Activated B cell treated with CpG ODN at 0.5 μM for 24 hours (primary cell): ENCODE data around the gene PRKAG2. TPM values are rescaled to one million over a fixed set of nuclear protein-coding genes. Genes with fewer than 3 reads are reported as not detected.

Experiments
- ATAC-seq: fragments of 200-7000 bp; cut with Tn5 transposase; one replicate; pipeline ENCODE4 v1.10.0; 2021; ENCODE audit warnings: low read depth, mild to moderate bottlenecking, moderate library complexity
- CTCF ChIA-PET: fragments of 350-600 bp; sonication (Branson Sonifier 250); formaldehyde crosslinking; loops from one replicate; lab custom pipeline; 2021; ENCODE audit warnings: antibody characterized with exemption; lab: Charles Lee
- POLR2A ChIA-PET: fragments of 350-600 bp; sonication (Branson Sonifier 250); formaldehyde crosslinking; loops from one replicate; lab custom pipeline; 2021; ENCODE audit warnings: antibody characterized with exemption; lab: Charles Lee
- DNase-seq: peaks from one replicate; pipeline ENCODE4 v3.0.0; 2022
- H3K27ac Mint-ChIP-seq: one replicate; pipeline ENCODE4 v1.8.0; 2020; ENCODE audit warnings: mixed read lengths
- H3K27me3 Mint-ChIP-seq: one replicate; pipeline ENCODE4 v1.8.0; 2021; ENCODE audit warnings: mixed read lengths
- H3K36me3 Mint-ChIP-seq: one replicate; pipeline ENCODE4 v1.8.0; 2021; ENCODE audit warnings: low read depth, mixed read lengths
- H3K4me1 Mint-ChIP-seq: one replicate; pipeline ENCODE4 v1.8.0; 2021; ENCODE audit warnings: mixed read lengths
- H3K4me3 Mint-ChIP-seq: one replicate; pipeline ENCODE4 v1.8.0; 2020; ENCODE audit warnings: mild to moderate bottlenecking, mixed read lengths
- H3K9me3 Mint-ChIP-seq: one replicate; pipeline ENCODE4 v1.8.0; 2020; ENCODE audit warnings: mixed read lengths
- intact Hi-C: fragments of 100-400 bp; cut with micrococcal nuclease; formaldehyde crosslinking; loops from one replicate; pipeline ENCODE4 v1.15.1; 2024
- total RNA-seq: library from RNA; stranded (reverse); gene quantifications from 2 replicates; pipeline ENCODE4 v1.2.3, GENCODE V29; 2022
- TF ChIP-seq, protein P1 (sequence below): fragments of 200-600 bp; IDR thresholded peaks from one replicate; pipeline ENCODE4 v1.8.0; 2022; ENCODE audit warnings: antibody characterized with exemption, mild to moderate bottlenecking

PRKAG2 gene
- total RNA-seq, 1 donor from 2014 or later: 19.7 TPM

DNA sequence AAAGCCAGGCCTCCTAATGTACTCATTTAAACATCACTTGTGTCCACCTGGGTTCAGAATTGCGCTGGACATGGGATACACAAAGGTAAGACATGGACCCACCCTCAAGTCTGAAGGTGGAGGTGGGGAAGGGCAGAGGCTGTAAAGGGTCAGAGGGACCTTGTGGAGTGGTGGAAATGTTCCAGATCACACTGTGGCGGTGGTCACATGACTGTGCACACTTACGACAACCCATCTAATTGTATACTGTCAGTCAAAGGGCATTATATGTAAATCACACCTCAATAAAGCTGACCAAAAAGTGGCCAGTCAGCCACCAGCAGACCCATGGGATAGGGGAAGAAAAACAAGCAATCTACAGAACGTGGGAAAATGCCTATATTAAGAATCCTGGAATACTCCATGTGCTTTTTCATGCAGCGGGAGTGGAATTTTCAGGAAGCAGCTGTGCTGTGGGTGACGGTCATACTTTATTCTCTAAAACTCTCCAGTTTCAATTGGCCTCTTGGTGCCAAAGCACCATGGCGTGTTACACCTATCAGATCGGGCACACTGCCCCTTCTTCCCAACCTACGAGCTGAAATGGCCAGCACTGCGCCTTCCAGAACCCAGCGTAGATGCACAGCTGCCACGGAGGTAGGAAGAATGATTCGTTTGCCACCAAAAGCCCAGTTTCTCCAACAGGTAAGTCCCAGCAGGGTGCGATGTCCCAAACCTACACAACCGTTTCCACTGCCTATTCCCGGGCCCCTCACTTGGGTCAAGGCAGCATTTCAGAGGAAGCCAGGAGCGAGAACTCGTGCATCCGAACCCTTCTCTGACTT is 69.8 kb downstream of the PRKAG2 start:
- Mint-ChIP-seq H3K4me3 (no peak overlapping the region), H3K9me3 (no peaks in the 10 kb centered on the region), H3K4me1 (peaks cover 12% of the 10 kb centered on the region), H3K27ac (no peak overlapping the region), H3K36me3 (peaks cover 10% of the 10 kb centered on the region), H3K27me3 (no peaks in the 10 kb centered on the region)
- CTCF ChIA-PET: no interaction called here
- intact Hi-C loops: no loop called here
- TF ChIP-seq, protein P1, sequence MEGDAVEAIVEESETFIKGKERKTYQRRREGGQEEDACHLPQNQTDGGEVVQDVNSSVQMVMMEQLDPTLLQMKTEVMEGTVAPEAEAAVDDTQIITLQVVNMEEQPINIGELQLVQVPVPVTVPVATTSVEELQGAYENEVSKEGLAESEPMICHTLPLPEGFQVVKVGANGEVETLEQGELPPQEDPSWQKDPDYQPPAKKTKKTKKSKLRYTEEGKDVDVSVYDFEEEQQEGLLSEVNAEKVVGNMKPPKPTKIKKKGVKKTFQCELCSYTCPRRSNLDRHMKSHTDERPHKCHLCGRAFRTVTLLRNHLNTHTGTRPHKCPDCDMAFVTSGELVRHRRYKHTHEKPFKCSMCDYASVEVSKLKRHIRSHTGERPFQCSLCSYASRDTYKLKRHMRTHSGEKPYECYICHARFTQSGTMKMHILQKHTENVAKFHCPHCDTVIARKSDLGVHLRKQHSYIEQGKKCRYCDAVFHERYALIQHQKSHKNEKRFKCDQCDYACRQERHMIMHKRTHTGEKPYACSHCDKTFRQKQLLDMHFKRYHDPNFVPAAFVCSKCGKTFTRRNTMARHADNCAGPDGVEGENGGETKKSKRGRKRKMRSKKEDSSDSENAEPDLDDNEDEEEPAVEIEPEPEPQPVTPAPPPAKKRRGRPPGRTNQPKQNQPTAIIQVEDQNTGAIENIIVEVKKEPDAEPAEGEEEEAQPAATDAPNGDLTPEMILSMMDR: no peak
- POLR2A ChIA-PET: interaction anchor here (0.8 kb wide), 1 partner anchor 10 kb away, joined by 3 read pairs; no protein-coding TSS in a partner anchor
- ATAC-seq (no peak), DNase-seq (no peak)

DNA sequence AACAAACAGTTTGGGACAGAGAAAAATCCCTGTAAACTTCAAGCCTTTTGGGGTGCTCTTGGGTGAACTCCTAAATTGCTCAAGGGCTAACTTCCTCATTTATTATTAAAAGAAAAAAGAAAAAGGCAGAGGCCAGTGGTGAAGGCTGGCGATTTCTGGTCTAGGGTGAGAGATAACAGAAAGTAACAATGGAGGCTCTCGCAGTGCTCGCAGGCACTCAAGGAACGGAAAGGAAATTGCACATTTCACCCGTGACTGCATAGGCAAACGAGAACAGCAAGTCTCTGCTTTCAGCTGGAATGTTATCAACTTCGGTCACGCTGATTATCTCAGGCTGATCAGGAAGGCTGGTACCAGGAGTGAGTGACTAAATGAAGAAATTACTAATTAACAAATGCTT is 70.7 kb downstream of the PRKAG2 start:
- TF ChIP-seq, protein P1: no peak
- H3K36me3 Mint-ChIP-seq: peaks cover 10% of the 10 kb centered on the region
- H3K27ac Mint-ChIP-seq: no peak overlapping the region
- H3K4me1 Mint-ChIP-seq: peaks cover 12% of the 10 kb centered on the region
- DNase-seq (no peak), ATAC-seq (no peak)
- H3K27me3 Mint-ChIP-seq: no peaks in the 10 kb centered on the region
- ChIA-PET CTCF (no interaction called here), POLR2A (no interaction called here)
- intact Hi-C loops: no loop called here
- H3K4me3 Mint-ChIP-seq: no peak overlapping the region
- no peaks in the 10 kb centered on the region for H3K9me3 Mint-ChIP-seq

DNA sequence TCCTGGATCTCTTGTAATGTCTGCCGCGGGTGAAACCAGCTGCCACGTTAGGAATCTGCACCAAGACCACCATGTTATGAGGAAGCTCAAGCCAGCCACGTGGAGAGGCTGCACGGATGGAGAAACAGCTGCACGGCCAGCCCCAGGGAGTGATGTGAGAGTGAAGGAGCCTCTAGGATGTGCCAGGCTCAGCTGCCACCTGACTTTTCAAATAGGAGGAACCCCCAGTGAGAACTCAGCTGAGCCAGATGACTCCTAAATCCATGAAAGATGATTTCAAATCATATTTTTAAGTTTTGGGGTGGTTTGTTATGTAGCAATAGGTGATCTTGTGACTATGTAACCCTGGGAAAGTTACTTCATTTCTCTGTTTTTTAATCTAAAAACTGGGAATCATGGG is 71.7 kb downstream of the PRKAG2 start:
- H3K4me1 Mint-ChIP-seq: peaks cover 12% of the 10 kb centered on the region
- DNase-seq (no peak), ATAC-seq (no peak)
- peaks cover 8% of the 10 kb centered on the region for H3K36me3 Mint-ChIP-seq
- no peaks in the 10 kb centered on the region for H3K9me3 Mint-ChIP-seq
- ChIA-PET POLR2A (no interaction called here), CTCF (no interaction called here)
- no peak overlapping the region for H3K27ac Mint-ChIP-seq
- H3K4me3 Mint-ChIP-seq: no peak overlapping the region
- no peaks in the 10 kb centered on the region for H3K27me3 Mint-ChIP-seq
- TF ChIP-seq, protein P1: no peak
- intact Hi-C loops: no loop called here

DNA sequence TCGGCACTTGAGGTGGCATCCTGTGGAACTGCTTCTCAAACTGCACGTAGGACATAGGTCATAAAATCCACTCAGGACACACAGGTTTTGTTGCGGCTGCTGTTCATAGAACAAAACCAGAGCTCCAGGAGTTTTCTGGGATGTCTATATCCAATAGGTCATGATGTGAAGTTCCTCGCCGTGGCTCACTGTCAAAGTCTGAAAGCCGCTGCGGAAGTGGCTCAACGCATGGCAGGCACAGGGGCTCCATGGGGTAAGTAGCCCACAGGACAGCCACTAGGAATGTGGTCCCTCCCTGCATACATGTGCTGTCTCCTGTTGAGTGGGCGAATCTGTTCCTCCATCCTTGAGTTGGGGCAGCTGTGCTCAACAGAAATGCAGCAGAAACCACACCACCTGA is 72.2 kb downstream of the PRKAG2 start:
- ChIA-PET POLR2A (no interaction called here), CTCF (no interaction called here)
- TF ChIP-seq, protein P1: no peak
- Mint-ChIP-seq H3K36me3 (peaks cover 8% of the 10 kb centered on the region), H3K4me1 (peaks cover 12% of the 10 kb centered on the region), H3K27me3 (no peaks in the 10 kb centered on the region), H3K4me3 (no peak overlapping the region), H3K9me3 (no peaks in the 10 kb centered on the region), H3K27ac (no peak overlapping the region)
- intact Hi-C loops: loop anchor here (5.0 kb wide), 1 partner anchor 33 kb away; no protein-coding TSS in a partner anchor
- ATAC-seq (no peak), DNase-seq (no peak)

DNA sequence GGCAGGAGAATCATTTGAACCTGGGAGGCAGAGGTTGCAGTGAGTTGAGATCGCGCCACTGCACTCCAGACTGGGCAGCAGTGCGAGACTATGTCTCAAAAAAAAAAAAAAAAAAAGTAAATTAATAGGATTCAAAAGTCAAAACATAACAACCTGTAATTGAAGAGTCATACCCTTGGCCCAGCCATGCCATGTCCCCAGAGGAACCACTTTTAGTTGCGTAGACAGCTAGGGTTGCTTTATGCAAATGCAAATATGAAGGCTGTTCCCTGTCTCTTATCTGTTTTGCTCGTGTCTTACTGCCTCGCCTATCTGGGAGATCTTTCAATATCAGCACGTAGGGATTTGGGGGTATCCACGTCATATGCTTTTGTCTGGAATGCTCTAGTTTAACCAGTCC is 73.1 kb downstream of the PRKAG2 start:
- H3K4me3 Mint-ChIP-seq: no peak overlapping the region
- ATAC-seq (peak; percentile 40), DNase-seq (no peak)
- no peaks in the 10 kb centered on the region for H3K27me3 Mint-ChIP-seq
- TF ChIP-seq, protein P1: no peak
- peaks cover 12% of the 10 kb centered on the region for H3K4me1 Mint-ChIP-seq
- peaks cover 6% of the 10 kb centered on the region for H3K36me3 Mint-ChIP-seq
- ChIA-PET CTCF (no interaction called here), POLR2A (interaction anchor here (1.1 kb wide), 1 partner anchor 72 kb away, joined by 3 read pairs; no protein-coding TSS in a partner anchor)
- intact Hi-C loops: loop anchor here (5.0 kb wide), 1 partner anchor 33 kb away; no protein-coding TSS in a partner anchor
- H3K9me3 Mint-ChIP-seq: no peaks in the 10 kb centered on the region
- no peak overlapping the region for H3K27ac Mint-ChIP-seq
